Naive thymus-derived CD8-positive, alpha-beta T cell (primary cell): Measurements from ENCODE around the gene NFRKB. TPM values are rescaled to one million over a fixed set of nuclear protein-coding genes. Genes with fewer than 3 reads are reported as not detected.
A peak's percentile ranks its signal among the peaks of the same experiment; 100 is the strongest.

Source experiments
- ATAC-seq, 2 donors: fragments of 150-1000 bp; cut with Tn5 transposase in 1 of 2; sonication (Bioruptor Pico), chemical (Tn5 transposase) in 1 of 2; 1 replicate in 1 of 2; 2 replicates in 1 of 2; pipeline ENCODE4 v1.10.0; 2021; ENCODE audit warnings: mild to moderate bottlenecking in 2 of 2, moderate library complexity in 2 of 2
- POLR2A ChIA-PET: fragments of 350-600 bp; sonication (Branson Sonifier 250); formaldehyde crosslinking; loops from one replicate; lab custom pipeline; 2021; ENCODE audit warnings: antibody characterized with exemption; lab: Charles Lee
- DNase-seq, 10 donors: peaks; one replicate each; pipeline versions ENCODE4 v3.0.0 to v3.0.0-alpha.2; 2020 to 2022
- H3K27ac Mint-ChIP-seq, 10 donors: one replicate each; pipeline ENCODE4 v1.8.0; 2020 to 2022; ENCODE audit warnings: mild to moderate bottlenecking in 10 of 10, mixed read lengths in 10 of 10, moderate library complexity in 4 of 10, inconsistent platforms in 1 of 10
- H3K27me3 Mint-ChIP-seq, 5 donors: one replicate each; pipeline ENCODE4 v1.8.0; 2021 to 2022; ENCODE audit warnings: mixed read lengths in 5 of 5
- H3K36me3 Mint-ChIP-seq, 3 donors: one replicate each; pipeline ENCODE4 v1.8.0; 2020 to 2022; ENCODE audit warnings: mixed read lengths in 3 of 3, mild to moderate bottlenecking in 2 of 3, inconsistent platforms in 1 of 3
- H3K4me1 Mint-ChIP-seq, 4 donors: one replicate each; pipeline ENCODE4 v1.8.0; 2021 to 2022; ENCODE audit warnings: mixed read lengths in 4 of 4
- H3K4me3 Mint-ChIP-seq, 10 donors: one replicate each; pipeline ENCODE4 v1.8.0; 2020 to 2022; ENCODE audit warnings: mild to moderate bottlenecking in 10 of 10, mixed read lengths in 10 of 10, moderate library complexity in 6 of 10, inconsistent platforms in 1 of 10
- H3K9me3 Mint-ChIP-seq, 9 donors: one replicate each; pipeline ENCODE4 v1.8.0; 2020 to 2022; ENCODE audit warnings: mixed read lengths in 9 of 9, mild to moderate bottlenecking in 3 of 9, inconsistent platforms in 1 of 9, moderate library complexity in 1 of 9
- polyA plus RNA-seq, 3 donors: library from polyadenylated mRNA; unstranded; fragments of 300-500 nt; fragmentation: Illumina TruSeq; gene quantifications; one replicate each; pipeline ENCODE4 v1.2.3, GENCODE V29; 2021
- total RNA-seq, 8 experiments: library from RNA in 2 of 8; stranded (reverse) in 2 of 8; gene quantifications; one replicate each; pipeline ENCODE4 v1.2.3 and lab custom pipeline; 2021 to 2026

The NFRKB gene
- total RNA-seq (10 to 100 TPM; 60.1 to 61.4 TPM), polyA plus RNA-seq (10 to 100 TPM; 16.9 to 21.9 (median 17.6) TPM), total RNA-seq (lab: John Stamatoyannopoulos, UW) (62.4 to 98.0 (median 75.4) reads per million in 6 experiments)

GRCh38 chr11:129895126-129896041 lies at the start of gene NFRKB:
Gene NFRKB, minus strand, starts transcription at chr11:129895578. Its CDS starts 2,729 bp downstream, at chr11:129892849.
- peak within 1 kb of the TSS; percentile 76 to 94 (median 90) for H3K27ac Mint-ChIP-seq
- peak; percentile 93 to 94 for ATAC-seq
- POLR2A ChIA-PET: interaction anchor here (0.6 to 2.0 kb wide), 10 partner anchors 8 to 227 kb away, joined by 3 to 18 read pairs (median 4); partner anchors contain the start of gene PRDM10
- H3K27me3 Mint-ChIP-seq: no peaks in the 10 kb centered on the region
- peak within 1 kb of the TSS; percentile 82 to 94 (median 92) for H3K4me3 Mint-ChIP-seq
- H3K9me3 Mint-ChIP-seq: no peaks in the 10 kb centered on the region
- peaks cover 24 to 43% (median 38%) of the 10 kb centered on the region in 4 donors for H3K4me1 Mint-ChIP-seq
- H3K36me3 Mint-ChIP-seq: peaks cover 0 to 27% (median 3%) of the 10 kb centered on the region in 3 donors
- DNase-seq: peak; percentile 67 to 92 (median 87)

- no peak overlapping the region for H3K4me3 Mint-ChIP-seq
- peaks cover 0 to 72% (median 20%) of the 10 kb centered on the region in 3 donors for H3K36me3 Mint-ChIP-seq
- no peaks in the 10 kb centered on the region for H3K4me1 Mint-ChIP-seq
- no peaks in the 10 kb centered on the region for H3K27me3 Mint-ChIP-seq
- DNase-seq: no peak
- H3K9me3 Mint-ChIP-seq: no peaks in the 10 kb centered on the region
- no peak overlapping the region for H3K27ac Mint-ChIP-seq
- POLR2A ChIA-PET: no interaction called here
- no peak for ATAC-seq
Measured at GRCh38 chr11:129944696-129945095, 49.3 kb upstream of the NFRKB start.

GRCh38 chr11:129943036-129943435 lies 47.7 kb upstream of the NFRKB start:
- no peaks in the 10 kb centered on the region for H3K27me3 Mint-ChIP-seq
- H3K4me3 Mint-ChIP-seq: no peak overlapping the region
- POLR2A ChIA-PET: no interaction called here
- H3K27ac Mint-ChIP-seq: no peak overlapping the region
- H3K36me3 Mint-ChIP-seq: peaks cover 0 to 81% (median 23%) of the 10 kb centered on the region in 3 donors
- H3K9me3 Mint-ChIP-seq: no peaks in the 10 kb centered on the region
- H3K4me1 Mint-ChIP-seq: peaks cover 0 to 5% (median 0%) of the 10 kb centered on the region in 4 donors
- ATAC-seq: no peak
- no peak for DNase-seq

- Mint-ChIP-seq H3K27me3 (no peaks in the 10 kb centered on the region), H3K36me3 (peaks cover 0 to 65% (median 20%) of the 10 kb centered on the region in 3 donors), H3K9me3 (no peaks in the 10 kb centered on the region), H3K4me3 (no peak overlapping the region), H3K4me1 (peaks cover 0 to 5% (median 0%) of the 10 kb centered on the region in 4 donors), H3K27ac (no peak overlapping the region)
- DNase-seq (no peak), ATAC-seq (no peak)
- POLR2A ChIA-PET: no interaction called here
Measured at GRCh38 chr11:129939510-129939909, 44.1 kb upstream of the NFRKB start.

GRCh38 chr11:129938764-129939163 lies 43.4 kb upstream of the NFRKB start:
- Mint-ChIP-seq H3K36me3 (peaks cover 0 to 66% (median 23%) of the 10 kb centered on the region in 3 donors), H3K4me1 (peaks cover 0 to 5% (median 0%) of the 10 kb centered on the region in 4 donors)

GRCh38 chr11:129937592-129938238 lies 42.3 kb upstream of the NFRKB start:
- Mint-ChIP-seq H3K4me1 (peaks cover 0 to 5% (median 0%) of the 10 kb centered on the region in 4 donors), H3K36me3 (peaks cover 0 to 59% (median 23%) of the 10 kb centered on the region in 3 donors), H3K27me3 (no peaks in the 10 kb centered on the region), H3K4me3 (no peak overlapping the region), H3K27ac (peak overlapping the region in 1 of 10 donors; percentile 57), H3K9me3 (no peaks in the 10 kb centered on the region)
- POLR2A ChIA-PET: no interaction called here
- no peak for DNase-seq
- ATAC-seq: no peak

More at GRCh38 chr11:129938764-129939163, 43.4 kb upstream of the NFRKB start:
- no peak overlapping the region for H3K4me3 Mint-ChIP-seq
- POLR2A ChIA-PET: no interaction called here
- no peak for ATAC-seq
- no peaks in the 10 kb centered on the region for H3K27me3 Mint-ChIP-seq
- H3K9me3 Mint-ChIP-seq: no peaks in the 10 kb centered on the region
- H3K27ac Mint-ChIP-seq: peak overlapping the region in 2 of 10 donors; percentile 4 to 40
- no peak for DNase-seq

GRCh38 chr11:129935723-129936122 lies 40.3 kb upstream of the NFRKB start:
- no peak overlapping the region for H3K27ac Mint-ChIP-seq
- peaks cover 0 to 57% (median 22%) of the 10 kb centered on the region in 3 donors for H3K36me3 Mint-ChIP-seq
- no peak for ATAC-seq
- H3K4me1 Mint-ChIP-seq: peaks cover 0 to 5% (median 0%) of the 10 kb centered on the region in 4 donors
- no peak overlapping the region for H3K4me3 Mint-ChIP-seq
- POLR2A ChIA-PET: no interaction called here
- no peaks in the 10 kb centered on the region for H3K27me3 Mint-ChIP-seq
- DNase-seq: no peak
- H3K9me3 Mint-ChIP-seq: no peaks in the 10 kb centered on the region

- Mint-ChIP-seq H3K36me3 (peaks cover 4 to 66% (median 23%) of the 10 kb centered on the region in 3 donors), H3K27ac (no peak overlapping the region), H3K9me3 (no peaks in the 10 kb centered on the region), H3K4me3 (no peak overlapping the region), H3K27me3 (no peaks in the 10 kb centered on the region), H3K4me1 (peaks cover 0 to 3% (median 0%) of the 10 kb centered on the region in 4 donors)
- DNase-seq: no peak
- no peak for ATAC-seq
- POLR2A ChIA-PET: no interaction called here
Measured at GRCh38 chr11:129933891-129934290, 38.5 kb upstream of the NFRKB start.

- H3K9me3 Mint-ChIP-seq: no peaks in the 10 kb centered on the region
- no peak for ATAC-seq
- H3K27me3 Mint-ChIP-seq: no peaks in the 10 kb centered on the region
- H3K4me3 Mint-ChIP-seq: no peak overlapping the region
- no peak for DNase-seq
- peaks cover 6 to 64% (median 22%) of the 10 kb centered on the region in 3 donors for H3K36me3 Mint-ChIP-seq
- H3K4me1 Mint-ChIP-seq: peaks cover 0 to under 1% (median 0%) of the 10 kb centered on the region in 4 donors
- POLR2A ChIA-PET: no interaction called here
- no peak overlapping the region for H3K27ac Mint-ChIP-seq
Measured at GRCh38 chr11:129933262-129933661, 37.9 kb upstream of the NFRKB start.

- POLR2A ChIA-PET: no interaction called here
- Mint-ChIP-seq H3K27ac (no peak overlapping the region), H3K4me3 (no peak overlapping the region), H3K27me3 (no peaks in the 10 kb centered on the region), H3K4me1 (no peaks in the 10 kb centered on the region), H3K9me3 (no peaks in the 10 kb centered on the region), H3K36me3 (peaks cover 6 to 64% (median 22%) of the 10 kb centered on the region in 3 donors)
- no peak for DNase-seq
- ATAC-seq: no peak
Measured at GRCh38 chr11:129932381-129933067, 37.1 kb upstream of the NFRKB start.

GRCh38 chr11:129930743-129931142 lies 35.4 kb upstream of the NFRKB start:
- ATAC-seq (no peak), DNase-seq (no peak)
- POLR2A ChIA-PET: no interaction called here
- Mint-ChIP-seq H3K36me3 (peaks cover 6 to 64% (median 19%) of the 10 kb centered on the region in 3 donors), H3K4me3 (no peak overlapping the region), H3K9me3 (no peaks in the 10 kb centered on the region), H3K27ac (no peak overlapping the region), H3K27me3 (no peaks in the 10 kb centered on the region), H3K4me1 (no peaks in the 10 kb centered on the region)

- POLR2A ChIA-PET: no interaction called here
- no peak overlapping the region for H3K27ac Mint-ChIP-seq
- ATAC-seq (no peak), DNase-seq (no peak)
- H3K27me3 Mint-ChIP-seq: no peaks in the 10 kb centered on the region
- H3K4me3 Mint-ChIP-seq: no peak overlapping the region
- H3K36me3 Mint-ChIP-seq: peaks cover 6 to 63% (median 19%) of the 10 kb centered on the region in 3 donors
- no peaks in the 10 kb centered on the region for H3K4me1 Mint-ChIP-seq
- no peaks in the 10 kb centered on the region for H3K9me3 Mint-ChIP-seq
Measured at GRCh38 chr11:129930296-129930695, 34.9 kb upstream of the NFRKB start.
